Measurements from ENCODE around the gene CFB. TPM values are rescaled to one million over a fixed set of nuclear protein-coding genes. Genes with fewer than 3 reads are reported as not detected.
"Not testable (repeated sequence)": the region's sequence is repeated elsewhere in the genome, so short reads cannot be mapped to it uniquely, and the experiment has no call there.

The CFB gene
- total and polyA plus RNA-seq, 7 experiments from 2014 or later, result 0.56 to 1.8 (median 1.4) TPM; not detected in 2

- H3K36me3 ChIP-seq (ENCODE audit: control insufficient read depth in 2 of 3, insufficient read depth in 3 of 3, low read length in 3 of 3); H3K27me3 ChIP-seq (ENCODE audit: control insufficient read depth in 2 of 2, insufficient read depth in 2 of 2, low read length in 2 of 2); ATAC-seq; H3K36me3 Mint-ChIP-seq; H3K27ac ChIP-seq (ENCODE audit: low read depth, low read length); POLR2A ChIA-PET; CTCF ChIA-PET; H3K27ac Mint-ChIP-seq; H3K9me3 ChIP-seq (ENCODE audit: control insufficient read depth in 2 of 3, low read length in 3 of 3); H3K4me3 ChIP-seq (ENCODE audit: low read length); H3K4me1 ChIP-seq (ENCODE audit: control insufficient read depth in 2 of 2, insufficient read depth in 2 of 2, low read length in 2 of 2); intact Hi-C loops (cut with micrococcal nuclease); H3K4me3 Mint-ChIP-seq; DNase-seq; H3K4me1 Mint-ChIP-seq; H3K9me3 Mint-ChIP-seq; H3K27me3 Mint-ChIP-seq: not testable (repeated sequence)
Measured at GRCh38 chr6:31989363-31989762, 43.5 kb downstream of the CFB start.

- H3K27ac ChIP-seq (ENCODE audit: low read depth, low read length); H3K4me3 ChIP-seq (ENCODE audit: low read length); H3K36me3 Mint-ChIP-seq; CTCF ChIA-PET; ATAC-seq; POLR2A ChIA-PET; H3K27me3 ChIP-seq (ENCODE audit: control insufficient read depth in 2 of 2, insufficient read depth in 2 of 2, low read length in 2 of 2); H3K4me1 Mint-ChIP-seq; H3K4me1 ChIP-seq (ENCODE audit: control insufficient read depth in 2 of 2, insufficient read depth in 2 of 2, low read length in 2 of 2); H3K9me3 Mint-ChIP-seq; H3K27me3 Mint-ChIP-seq; H3K4me3 Mint-ChIP-seq; H3K36me3 ChIP-seq (ENCODE audit: control insufficient read depth in 2 of 3, insufficient read depth in 3 of 3, low read length in 3 of 3); intact Hi-C loops (cut with micrococcal nuclease); H3K27ac Mint-ChIP-seq; H3K9me3 ChIP-seq (ENCODE audit: control insufficient read depth in 2 of 3, low read length in 3 of 3): not testable (repeated sequence)
- DNase-seq, result peak in 1 of 9 donors; percentile 4
Measured at GRCh38 chr6:31994421-31994820, 48.5 kb downstream of the CFB start.

GRCh38 chr6:31996385-31996784, 50.5 kb downstream of the CFB start:
- H3K27me3 Mint-ChIP-seq; H3K27ac ChIP-seq (ENCODE audit: low read depth, low read length); CTCF ChIA-PET; H3K27me3 ChIP-seq (ENCODE audit: control insufficient read depth in 2 of 2, insufficient read depth in 2 of 2, low read length in 2 of 2); H3K9me3 ChIP-seq (ENCODE audit: control insufficient read depth in 2 of 3, low read length in 3 of 3); POLR2A ChIA-PET; DNase-seq; ATAC-seq; H3K4me1 ChIP-seq (ENCODE audit: control insufficient read depth in 2 of 2, insufficient read depth in 2 of 2, low read length in 2 of 2); H3K36me3 ChIP-seq (ENCODE audit: control insufficient read depth in 2 of 3, insufficient read depth in 3 of 3, low read length in 3 of 3); intact Hi-C loops (cut with micrococcal nuclease); H3K9me3 Mint-ChIP-seq; H3K27ac Mint-ChIP-seq; H3K4me3 Mint-ChIP-seq; H3K36me3 Mint-ChIP-seq; H3K4me3 ChIP-seq (ENCODE audit: low read length); H3K4me1 Mint-ChIP-seq: not testable (repeated sequence)

Small RNA genes within 50 kb of the gene (microRNA-seq; reads per million reads assigned to microRNA genes)
- not detected for gene MIR1236 (ENCODE audit: borderline microRNAs expressed)

Other genes with a start within 250 kb of the CFB start
Only the 30 nearest of the 37 such genes appear.
- 1 to 10 TPM in 1 of 5 experiments, not detected in 4; 1.2 TPM for gene LY6G6C, start 224.3 kb upstream of the CFB start, total RNA-seq
- gene LY6G6C, start 224.3 kb upstream of the CFB start, polyA plus RNA-seq, result not detected
- 1 to 10 TPM in 1 of 5 experiments, under 1 TPM in 4; 0.12 to 4.7 (median 0.64) TPM for gene MPIG6B, start 222.7 kb upstream of the CFB start, total RNA-seq
- gene MPIG6B, start 222.7 kb upstream of the CFB start, polyA plus RNA-seq, result 1 to 10 TPM in 1 of 2 donors, under 1 TPM in 1; 0.20 to 2.3 TPM
- gene DDAH2, start 216.8 kb upstream of the CFB start, total RNA-seq, result 10 to 100 TPM in 2 of 5 experiments, 1 to 10 TPM in 3; 4.9 to 31.4 (median 7.1) TPM
- gene DDAH2, start 216.8 kb upstream of the CFB start, polyA plus RNA-seq, result 10 to 100 TPM; 13.1 to 15.3 TPM
- 100 to 1,000 TPM in 2 of 5 experiments, 10 to 100 TPM in 3; 29.3 to 494 (median 58.2) TPM for gene CLIC1, start 209.6 kb upstream of the CFB start, total RNA-seq
- 100 to 1,000 TPM; 102 to 122 TPM for gene CLIC1, start 209.6 kb upstream of the CFB start, polyA plus RNA-seq
- 10 to 100 TPM; 10.3 to 52.2 (median 11.4) TPM for gene MSH5, start 206.1 kb upstream of the CFB start, total RNA-seq
- gene MSH5, start 206.1 kb upstream of the CFB start, polyA plus RNA-seq, result 1 to 10 TPM in 1 of 2 donors, under 1 TPM in 1; 0.51 to 2.6 TPM
- 10 to 100 TPM in 1 of 5 experiments, 1 to 10 TPM in 4; 2.3 to 11.1 (median 3.3) TPM for gene SAPCD1, start 183.4 kb upstream of the CFB start, total RNA-seq
- gene SAPCD1, start 183.4 kb upstream of the CFB start, polyA plus RNA-seq, result not detected
- gene VWA7, start 168.8 kb upstream of the CFB start, total RNA-seq, result 1 to 10 TPM in 3 of 5 experiments, under 1 TPM in 2; 0.53 to 4.5 (median 1.1) TPM
- not detected for gene VWA7, start 168.8 kb upstream of the CFB start, polyA plus RNA-seq
- gene VARS1, start 150.3 kb upstream of the CFB start, total RNA-seq, result 10 to 100 TPM; 34.3 to 84.2 (median 53.2) TPM
- gene VARS1, start 150.3 kb upstream of the CFB start, polyA plus RNA-seq, result 10 to 100 TPM; 32.2 to 44.8 TPM
- gene LSM2, start 139.1 kb upstream of the CFB start, total RNA-seq, result 10 to 100 TPM; 22.9 to 94.5 (median 29.2) TPM
- gene LSM2, start 139.1 kb upstream of the CFB start, polyA plus RNA-seq, result 10 to 100 TPM; 58.9 to 67.9 TPM
- gene HSPA1L, start 130.8 kb upstream of the CFB start, total RNA-seq, result 1 to 10 TPM; 3.3 to 5.5 (median 4.7) TPM
- 1 to 10 TPM; 2.3 to 3.6 TPM for gene HSPA1L, start 130.8 kb upstream of the CFB start, polyA plus RNA-seq
- 100 to 1,000 TPM in 1 of 5 experiments, 10 to 100 TPM in 3, 1 to 10 TPM in 1; 6.7 to 125 (median 30.3) TPM for gene HSPA1A, start 130.6 kb upstream of the CFB start, total RNA-seq
- 10 to 100 TPM; 26.0 to 52.5 TPM for gene HSPA1A, start 130.6 kb upstream of the CFB start, polyA plus RNA-seq
- 10 to 100 TPM in 4 of 5 experiments, 1 to 10 TPM in 1; 8.6 to 68.9 (median 28.9) TPM for gene HSPA1B, start 118.4 kb upstream of the CFB start, total RNA-seq
- gene HSPA1B, start 118.4 kb upstream of the CFB start, polyA plus RNA-seq, result 1 to 10 TPM; 2.8 to 3.6 TPM
- gene NEU1, start 83.3 kb upstream of the CFB start, total RNA-seq, result 10 to 100 TPM; 18.6 to 35.0 (median 20.1) TPM
- 10 to 100 TPM; 13.6 to 19.9 TPM for gene NEU1, start 83.3 kb upstream of the CFB start, polyA plus RNA-seq
- not detected for gene SLC44A4, start 67.1 kb upstream of the CFB start, total RNA-seq
- not detected for gene SLC44A4, start 67.1 kb upstream of the CFB start, polyA plus RNA-seq
- gene EHMT2, start 48.4 kb upstream of the CFB start, total RNA-seq, result 10 to 100 TPM; 50.4 to 94.2 (median 71.6) TPM
- 10 to 100 TPM; 37.3 to 66.5 TPM for gene EHMT2, start 48.4 kb upstream of the CFB start, polyA plus RNA-seq
- 1 to 10 TPM in 4 of 5 experiments, under 1 TPM in 1; 0.77 to 4.5 (median 2.5) TPM for gene ZBTB12, start 44.0 kb upstream of the CFB start, total RNA-seq
- gene ZBTB12, start 44.0 kb upstream of the CFB start, polyA plus RNA-seq, result under 1 TPM in 1 of 2 donors, not detected in 1; 0.09 TPM
- gene C2, start 18.4 kb upstream of the CFB start, total RNA-seq, result 1 to 10 TPM in 4 of 5 experiments, under 1 TPM in 1; 0.89 to 8.2 (median 2.3) TPM
- gene C2, start 18.4 kb upstream of the CFB start, polyA plus RNA-seq, result under 1 TPM in 1 of 2 donors, not detected in 1; 0.10 TPM
- 10 to 100 TPM; 47.5 to 71.7 (median 59.1) TPM for gene NELFE, start 12.9 kb downstream of the CFB start, total RNA-seq
- 10 to 100 TPM; 56.5 to 76.6 TPM for gene NELFE, start 12.9 kb downstream of the CFB start, polyA plus RNA-seq
- gene SKIC2, start 13.1 kb downstream of the CFB start, total RNA-seq, result 100 to 1,000 TPM in 3 of 5 experiments, 10 to 100 TPM in 2; 85.6 to 139 (median 101) TPM
- gene SKIC2, start 13.1 kb downstream of the CFB start, polyA plus RNA-seq, result 10 to 100 TPM; 20.1 to 23.5 TPM
- gene DXO, start 26.0 kb downstream of the CFB start, total RNA-seq, result 10 to 100 TPM; 19.3 to 44.3 (median 35.0) TPM
- 10 to 100 TPM; 12.6 to 16.2 TPM for gene DXO, start 26.0 kb downstream of the CFB start, polyA plus RNA-seq
- gene C4A, start 36.0 kb downstream of the CFB start, total RNA-seq, result 1 to 10 TPM; 3.2 to 9.0 (median 8.0) TPM
- gene C4A, start 36.0 kb downstream of the CFB start, polyA plus RNA-seq, result not detected
- 1 to 10 TPM; 3.2 to 8.5 (median 8.0) TPM for gene C4B, start 68.7 kb downstream of the CFB start, total RNA-seq
- under 1 TPM in 1 of 2 donors, not detected in 1; 0.59 TPM for gene C4B, start 68.7 kb downstream of the CFB start, polyA plus RNA-seq
- 1 to 10 TPM in 1 of 5 experiments, under 1 TPM in 3, not detected in 1; 0.32 to 1.1 (median 0.44) TPM for gene CYP21A2, start 92.3 kb downstream of the CFB start, total RNA-seq
- not detected for gene CYP21A2, start 92.3 kb downstream of the CFB start, polyA plus RNA-seq
- gene TNXB, start 163.2 kb downstream of the CFB start, total RNA-seq, result 10 to 100 TPM in 4 of 5 experiments, 1 to 10 TPM in 1; 8.8 to 17.2 (median 13.1) TPM
- under 1 TPM in 1 of 2 donors, not detected in 1; 0.43 TPM for gene TNXB, start 163.2 kb downstream of the CFB start, polyA plus RNA-seq
- gene ATF6B, start 182.2 kb downstream of the CFB start, total RNA-seq, result 100 to 1,000 TPM; 115 to 168 (median 142) TPM
- gene ATF6B, start 182.2 kb downstream of the CFB start, polyA plus RNA-seq, result 10 to 100 TPM; 28.0 to 29.0 TPM
- gene FKBPL, start 184.2 kb downstream of the CFB start, total RNA-seq, result 1 to 10 TPM in 4 of 5 experiments, under 1 TPM in 1; 0.82 to 5.1 (median 3.0) TPM
- gene FKBPL, start 184.2 kb downstream of the CFB start, polyA plus RNA-seq, result 1 to 10 TPM; 1.3 to 4.1 TPM
- gene PRRT1, start 205.8 kb downstream of the CFB start, total RNA-seq, result 1 to 10 TPM in 4 of 5 experiments, under 1 TPM in 1; 0.31 to 7.4 (median 3.4) TPM
- gene PRRT1, start 205.8 kb downstream of the CFB start, polyA plus RNA-seq, result 1 to 10 TPM; 2.2 to 6.2 TPM
- 10 to 100 TPM; 11.8 to 21.9 (median 15.8) TPM for gene PPT2, start 208.0 kb downstream of the CFB start, total RNA-seq
- gene PPT2, start 208.0 kb downstream of the CFB start, polyA plus RNA-seq, result 10 to 100 TPM; 14.3 to 15.7 TPM
- gene EGFL8, start 218.5 kb downstream of the CFB start, total RNA-seq, result 10 to 100 TPM in 4 of 5 experiments, 1 to 10 TPM in 1; 7.5 to 25.9 (median 17.2) TPM
- gene EGFL8, start 218.5 kb downstream of the CFB start, polyA plus RNA-seq, result under 1 TPM; 0.30 to 0.86 TPM
- 10 to 100 TPM; 25.0 to 46.1 (median 31.6) TPM for gene AGPAT1, start 230.0 kb downstream of the CFB start, total RNA-seq
- gene AGPAT1, start 230.0 kb downstream of the CFB start, polyA plus RNA-seq, result 10 to 100 TPM; 19.3 to 19.5 TPM

Data from naive thymus-derived CD4-positive, alpha-beta T cell (primary cell).